B cell (primary cell): ENCODE measurements around the gene CAMK4. TPM values are rescaled to one million over a fixed set of nuclear protein-coding genes. Genes with fewer than 3 reads are reported as not detected.
"Not testable (repeated sequence)": the region's sequence is repeated elsewhere in the genome, so short reads cannot be mapped to it uniquely, and the experiment has no call there.

Experiments used
- ATAC-seq: fragments of 200-7000 bp; cut with Tn5 transposase; one replicate; pipeline ENCODE4 v1.10.0; 2021; ENCODE audit warnings: low read depth, mild to moderate bottlenecking, moderate number of reproducible peaks, moderate library complexity
- CTCF ChIA-PET: fragments of 350-600 bp; sonication (Branson Sonifier 250); formaldehyde crosslinking; loops from one replicate; lab custom pipeline; 2021; ENCODE audit warnings: antibody characterized with exemption, inconsistent platforms; lab: Charles Lee
- POLR2A ChIA-PET: fragments of 350-600 bp; sonication (Branson Sonifier 250); formaldehyde crosslinking; loops from one replicate; lab custom pipeline; 2021; ENCODE audit warnings: antibody characterized with exemption; lab: Charles Lee
- DNase-seq: peaks from one replicate; pipeline ENCODE4 v3.0.0; 2013
- H2AFZ ChIP-seq: 2 replicates; pipeline ENCODE4 v1.6.1; 2012; ENCODE audit warnings: mild to moderate bottlenecking, low read depth, low read length; ENCODE audit not compliant: insufficient read depth, poor library complexity, severe bottlenecking
- H3K27ac ChIP-seq, 2 donors: 1 replicate in 1 of 2; 2 replicates in 1 of 2; pipeline ENCODE4 v1.5.1; 2012 to 2013; ENCODE audit warnings: low read length in 2 of 2, mild to moderate bottlenecking in 2 of 2, moderate library complexity in 1 of 2
- H3K27me3 ChIP-seq, 4 experiments: fragments of 200-600 bp in 1 of 4; sonication (generic) in 1 of 4; replicated peaks in 1 of 4; 1 replicate in 2 of 4; 2 replicates in 2 of 4; pipeline versions ENCODE4 v1.6.1 to v1.7.0; 2013 to 2016; ENCODE audit warnings: low read length in 3 of 4, mild to moderate bottlenecking in 2 of 4, mixed read lengths in 1 of 4, moderate library complexity in 1 of 4; ENCODE audit not compliant: insufficient read depth in 4 of 4, control insufficient read depth in 3 of 4; ENCODE audit errors: control extremely low read depth in 1 of 4
- H3K36me3 ChIP-seq, 2 experiments: replicated peaks in 1 of 2; 1 replicate in 1 of 2; 2 replicates in 1 of 2; pipeline versions ENCODE4 v1.6.1 to v1.7.1; 2013; ENCODE audit warnings: low read length in 1 of 2; ENCODE audit not compliant: insufficient read depth in 2 of 2, control insufficient read depth in 1 of 2; ENCODE audit errors: control extremely low read depth in 1 of 2, extremely low read depth in 1 of 2
- H3K4me1 ChIP-seq, 2 donors: fragments of 200-600 bp in 1 of 2; sonication (generic) in 1 of 2; 1 replicate in 1 of 2; 2 replicates in 1 of 2; pipeline versions ENCODE4 v1.5.1 to v1.6.1; 2013 to 2017; ENCODE audit warnings: low read length in 2 of 2; ENCODE audit not compliant: control insufficient read depth in 2 of 2, insufficient read depth in 2 of 2
- H3K4me2 ChIP-seq: replicated peaks from 2 replicates; pipeline ENCODE3; 2012; ENCODE audit warnings: mild to moderate bottlenecking, low read depth, low read length; ENCODE audit not compliant: poor library complexity, severe bottlenecking
- H3K4me3 ChIP-seq, 5 experiments: fragments of 200-600 bp in 1 of 5; sonication (generic) in 1 of 5; 1 replicate in 3 of 5; 2 replicates in 2 of 5; pipeline versions ENCODE4 v1.5.1 to v1.7.0; 2011 to 2016; ENCODE audit warnings: low read length in 4 of 5, mild to moderate bottlenecking in 4 of 5, low read depth in 2 of 5, control low read depth in 1 of 5, moderate library complexity in 1 of 5; ENCODE audit not compliant: insufficient read depth in 1 of 5; ENCODE audit errors: control extremely low read depth in 1 of 5, extremely low read depth in 1 of 5
- H3K79me2 ChIP-seq: fragments of 200-600 bp; sonication (generic); one replicate; pipeline ENCODE4 v1.6.0; 2016; ENCODE audit warnings: low read length; ENCODE audit not compliant: control insufficient read depth, insufficient read depth
- H3K9ac ChIP-seq: fragments of 200-600 bp; sonication (generic); 2 replicates; pipeline ENCODE4 v1.6.1; 2017; ENCODE audit warnings: mild to moderate bottlenecking, low read length, moderate library complexity
- H3K9me3 ChIP-seq, 3 donors: one replicate each; pipeline versions ENCODE4 v1.6.1 to v1.7.1; 2013; ENCODE audit warnings: low read length in 2 of 3; ENCODE audit not compliant: control insufficient read depth in 2 of 3, insufficient read depth in 1 of 3; ENCODE audit errors: control extremely low read depth in 1 of 3
- H4K20me1 ChIP-seq: 2 replicates; pipeline ENCODE4 v1.6.0; 2012; ENCODE audit warnings: mild to moderate bottlenecking, low read length; ENCODE audit not compliant: insufficient read depth, control insufficient read depth, poor library complexity, severe bottlenecking
- H3K27ac Mint-ChIP-seq: one replicate; pipeline ENCODE4 v1.8.0; 2021; ENCODE audit warnings: mixed read lengths
- H3K27me3 Mint-ChIP-seq: one replicate; pipeline ENCODE4 v1.8.0; 2021; ENCODE audit warnings: mixed read lengths
- H3K4me1 Mint-ChIP-seq: one replicate; pipeline ENCODE4 v1.8.0; 2021; ENCODE audit warnings: mixed read lengths
- H3K4me3 Mint-ChIP-seq: one replicate; pipeline ENCODE4 v1.8.0; 2021; ENCODE audit warnings: mixed read lengths
- H3K9me3 Mint-ChIP-seq: one replicate; pipeline ENCODE4 v1.8.0; 2022; ENCODE audit warnings: mixed read lengths; ENCODE audit not compliant: insufficient read depth
- CTCF ChIP-seq: fragments of 200-600 bp; IDR thresholded peaks from one replicate; pipeline ENCODE4 v1.8.0; 2022; ENCODE audit warnings: antibody characterized with exemption, mild to moderate bottlenecking
- EZH2 ChIP-seq: IDR thresholded peaks from 2 replicates; pipeline ENCODE4 v1.6.1; 2012; ENCODE audit warnings: borderline replicate concordance, low read depth, mild to moderate bottlenecking, moderate library complexity, low read length; ENCODE audit not compliant: insufficient read depth, poor library complexity, severe bottlenecking
- WGBS: methylation state at CpG from one replicate; pipeline ENCODE4 v1.1.5; 2013; ENCODE audit warnings: missing lambda C conversion rate; ENCODE audit not compliant: insufficient coverage; 5-methylcytosine and 5-hydroxymethylcytosine counted together
- intact Hi-C: fragments of 100-400 bp; cut with micrococcal nuclease; formaldehyde crosslinking; loops from one replicate; pipeline ENCODE4 v1.10.0; 2022
- polyA plus RNA-seq: library from polyadenylated mRNA; depleted of rRNA; stranded (reverse); fragments of >200 nt; gene quantifications from 2 replicates; pipeline ENCODE4 v1.2.3, GENCODE V29; 2012
- total RNA-seq, 2 donors: library from RNA; stranded (reverse); fragments of 120-200 nt in 1 of 2; gene quantifications; 1 replicate in 1 of 2; 2 replicates in 1 of 2; pipeline versions ENCODE4 v1.2.3 to v1.2.4, GENCODE V29; 2013 to 2022

Gene CAMK4
- total and polyA plus RNA-seq, 2 donors (not counting 1 experiment from before 2014, with no cell fraction given), result 0.78 to 4.8 TPM

DNA sequence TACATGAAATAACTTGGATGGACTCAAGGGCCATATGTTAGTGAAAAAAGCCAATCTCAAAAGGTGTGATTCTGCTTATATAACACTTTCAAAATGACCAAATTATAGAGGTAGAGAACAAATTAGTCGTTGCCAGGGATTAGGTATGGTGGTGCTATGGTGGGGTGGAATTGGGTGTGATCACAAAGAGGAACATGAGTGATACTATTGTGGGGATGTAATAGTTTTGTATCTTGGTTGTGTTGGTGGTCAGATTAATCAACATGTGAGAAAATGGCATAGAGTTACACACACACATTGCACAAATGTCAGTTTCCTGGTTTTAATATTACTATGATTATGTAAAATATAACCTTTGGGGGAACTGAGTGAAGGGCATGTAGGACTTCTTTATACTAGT lies 31.9 kb downstream of the CAMK4 start:
- intact Hi-C loops, result no loop called here
- Histone ChIP-seq H3K4me3 (no peak overlapping the region), H3K27ac (no peak overlapping the region), H3K9me3 (no peaks in the 10 kb centered on the region), H3K4me2 (no peak overlapping the region), H3K79me2 (no peaks in the 10 kb centered on the region), H2AFZ (no peak overlapping the region), H3K4me1 (no peaks in the 10 kb centered on the region), H3K27me3 (no peaks in the 10 kb centered on the region), H3K9ac (no peak overlapping the region), H3K36me3 (no peaks in the 10 kb centered on the region), H4K20me1 (no peaks in the 10 kb centered on the region)
- WGBS, result no CpG with 5 or more reads among the region's 1 CpG
- ATAC-seq, result no peak
- CTCF ChIA-PET, result no interaction called here
- peaks cover 3% of the 10 kb centered on the region for H3K9me3 Mint-ChIP-seq
- H3K4me3 Mint-ChIP-seq, result no peak overlapping the region
- TF ChIP-seq EZH2 (no peak), CTCF (no peak)
- no peak overlapping the region for H3K27ac Mint-ChIP-seq
- DNase-seq, result no peak
- POLR2A ChIA-PET, result no interaction called here
- H3K27me3 Mint-ChIP-seq, result no peaks in the 10 kb centered on the region
- peaks cover 13% of the 10 kb centered on the region for H3K4me1 Mint-ChIP-seq

GRCh38 chr5:111257610-111258009 lies 33.4 kb downstream of the CAMK4 start:
- H3K4me1 ChIP-seq, H3K27me3 Mint-ChIP-seq, intact Hi-C loops, H3K9ac ChIP-seq, H3K36me3 ChIP-seq, H3K4me3 Mint-ChIP-seq, DNase-seq, CTCF ChIA-PET, H3K27ac Mint-ChIP-seq, H3K79me2 ChIP-seq, H3K4me2 ChIP-seq, H4K20me1 ChIP-seq, ATAC-seq, H3K9me3 ChIP-seq, POLR2A ChIA-PET, H2AFZ ChIP-seq, H3K9me3 Mint-ChIP-seq, H3K27me3 ChIP-seq, H3K27ac ChIP-seq, H3K4me3 ChIP-seq: not testable (repeated sequence)
- WGBS, result no CpG with 5 or more reads among the region's 4 CpGs
- H3K4me1 Mint-ChIP-seq, result peaks cover 13% of the 10 kb centered on the region
